GM21529 (cell line): ENCODE results near the gene C1GALT1.

ENCODE experiments used
- ATAC-seq: cut with Tn5 transposase; IDR thresholded peaks from one replicate; pipeline ENCODE4 v1.9.1; 2021; ENCODE audit not compliant: unreplicated experiment

C1GALT1 gene

DNA sequence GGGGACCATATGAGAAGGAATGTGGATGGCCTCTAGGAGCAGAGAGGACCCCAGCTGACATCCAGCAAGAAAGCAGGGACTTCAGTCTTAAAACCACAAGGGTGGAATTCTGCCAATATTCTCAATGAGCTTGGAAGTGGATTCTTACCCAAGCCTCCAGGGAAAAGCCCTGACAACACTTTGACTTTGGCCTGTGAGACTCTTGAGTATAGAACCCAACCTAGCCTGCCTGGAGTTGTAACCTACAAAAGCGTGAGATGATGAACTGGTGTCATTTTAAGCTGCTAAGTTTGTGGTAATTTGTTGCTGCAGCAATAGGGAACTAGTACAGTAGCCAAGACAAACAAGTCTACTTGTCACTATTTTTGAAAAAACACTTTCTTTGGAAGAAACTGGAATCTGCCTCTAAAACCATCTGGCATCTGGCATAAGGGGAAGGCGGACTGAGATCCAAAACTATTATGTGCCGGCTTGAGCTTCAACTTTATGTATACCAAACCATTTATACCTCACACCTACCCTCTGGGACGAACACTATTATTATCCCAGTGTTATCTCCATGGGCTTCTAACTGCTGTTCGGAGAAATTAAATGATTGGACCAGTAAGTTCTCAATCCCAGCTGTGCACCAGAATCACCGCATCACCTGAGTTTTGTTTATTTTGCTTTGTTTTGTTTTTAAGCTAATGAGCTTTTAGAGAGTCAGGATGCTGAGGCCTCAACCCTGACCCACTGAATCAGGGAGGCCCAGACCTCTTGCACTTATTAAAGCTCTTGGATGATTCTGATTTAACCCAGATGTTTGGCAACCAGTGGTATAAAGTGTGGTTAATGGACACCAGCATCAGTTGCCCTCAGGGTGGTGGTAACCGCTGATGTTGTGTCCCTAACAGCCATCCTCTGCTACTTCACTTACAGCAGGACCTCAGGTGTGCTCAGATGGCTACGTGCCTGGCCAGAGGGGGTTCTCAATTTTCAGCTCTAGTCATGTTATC is 83.0 kb downstream of the C1GALT1 start:
- no peak for ATAC-seq

DNA sequence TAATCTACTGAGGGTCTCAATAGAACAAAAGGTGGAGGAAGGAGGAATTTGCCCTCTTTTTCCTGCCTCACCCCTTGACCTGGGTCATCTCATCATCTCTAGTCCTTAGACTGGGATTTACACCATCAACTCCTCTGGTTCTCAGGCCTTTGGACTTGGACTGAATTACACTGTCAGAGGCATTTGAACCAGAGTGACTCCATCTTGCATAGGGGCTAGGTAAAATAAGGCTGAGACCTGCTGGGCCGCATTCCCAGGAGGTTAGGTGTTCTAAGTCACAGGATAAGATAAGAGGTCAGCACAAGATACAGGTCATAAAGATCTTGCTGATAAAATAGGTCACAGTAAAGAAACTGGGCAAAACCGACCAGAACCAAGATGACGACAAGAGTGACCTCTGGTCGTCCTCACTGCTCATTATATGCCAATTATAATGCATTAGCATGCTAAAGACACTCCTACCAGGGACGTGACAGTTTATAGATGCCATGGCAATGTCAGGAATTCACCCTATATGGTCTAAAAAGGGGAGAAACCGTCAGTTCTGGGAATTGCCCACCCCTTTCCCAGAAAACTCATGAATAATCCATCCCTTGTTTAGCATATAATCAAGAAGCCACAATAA is 84.0 kb downstream of the C1GALT1 start:
- no peak for ATAC-seq

DNA sequence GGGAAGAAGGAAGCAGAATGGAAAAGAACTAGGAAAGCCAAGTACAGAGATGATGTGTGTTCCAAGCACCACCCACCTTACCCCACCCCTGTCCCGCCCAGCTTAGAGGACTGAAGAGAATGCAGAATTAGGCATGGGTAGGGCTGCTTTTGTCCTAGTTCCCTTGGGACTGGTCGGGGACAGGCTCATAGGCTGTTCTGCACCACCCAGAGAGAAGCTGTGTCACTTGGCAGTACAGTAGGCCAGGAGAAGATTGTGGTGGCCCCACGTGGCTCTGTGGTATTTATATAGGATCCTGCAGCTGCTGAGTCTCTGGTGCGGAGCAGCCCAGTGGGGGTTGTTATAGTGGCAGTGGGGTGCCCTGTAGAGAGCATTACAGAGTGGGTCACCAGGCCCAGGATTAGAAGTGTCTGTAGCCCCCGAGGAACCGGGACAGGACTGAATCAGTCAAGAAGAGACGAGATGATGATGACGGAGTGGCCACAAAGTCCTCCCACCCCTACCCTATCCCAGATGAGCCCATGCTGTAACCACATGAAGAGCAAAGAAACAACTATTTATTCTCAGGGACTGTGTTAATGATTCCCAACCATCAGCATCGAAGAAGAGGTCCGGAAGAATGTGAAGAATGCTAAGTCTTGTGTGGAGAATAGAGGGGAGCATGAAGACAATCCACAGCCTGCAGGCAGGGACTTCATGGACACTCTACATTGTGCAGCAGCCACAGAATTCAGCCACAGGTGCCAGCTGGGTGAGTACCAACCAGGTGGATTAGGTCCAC is 88.9 kb downstream of the C1GALT1 start:
- ATAC-seq = no peak

DNA sequence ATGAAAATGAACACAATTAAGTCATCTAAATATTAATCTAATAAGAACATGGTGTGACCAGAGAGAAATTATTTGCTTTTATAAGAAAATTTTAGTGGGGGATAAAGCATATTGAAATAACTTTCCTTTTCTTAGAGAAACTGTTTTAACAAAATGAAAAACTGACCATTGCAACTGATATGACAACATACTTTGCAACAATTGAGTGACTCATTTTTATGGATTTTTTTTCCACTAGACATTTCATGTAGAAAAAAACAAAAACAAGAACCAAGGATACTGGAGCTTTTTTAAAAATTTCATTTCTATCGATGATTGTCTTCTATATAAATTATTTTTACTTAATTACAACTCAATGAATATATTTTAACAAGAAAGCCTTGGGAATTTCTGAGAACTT is 90.0 kb downstream of the C1GALT1 start:
- ATAC-seq = no peak

DNA sequence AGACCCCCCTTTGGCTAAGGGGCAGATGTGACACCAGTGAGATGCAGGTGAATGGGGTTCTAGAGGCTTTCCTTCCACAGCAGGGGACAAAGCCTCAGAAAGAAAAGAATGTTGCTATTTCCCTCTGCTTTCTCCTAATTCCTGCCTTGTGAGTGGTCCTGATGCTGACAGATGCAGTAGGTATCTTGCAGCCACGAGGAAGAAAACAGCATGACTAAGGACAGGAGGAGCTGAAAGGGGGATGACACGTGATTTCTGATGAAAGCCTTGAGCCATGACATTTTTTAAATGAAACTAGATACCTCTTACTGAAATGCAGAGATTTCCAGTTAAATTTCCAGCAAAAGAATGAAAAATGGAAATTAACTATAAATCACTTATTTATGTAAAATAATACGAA is 92.4 kb downstream of the C1GALT1 start:
- ATAC-seq = no peak

DNA sequence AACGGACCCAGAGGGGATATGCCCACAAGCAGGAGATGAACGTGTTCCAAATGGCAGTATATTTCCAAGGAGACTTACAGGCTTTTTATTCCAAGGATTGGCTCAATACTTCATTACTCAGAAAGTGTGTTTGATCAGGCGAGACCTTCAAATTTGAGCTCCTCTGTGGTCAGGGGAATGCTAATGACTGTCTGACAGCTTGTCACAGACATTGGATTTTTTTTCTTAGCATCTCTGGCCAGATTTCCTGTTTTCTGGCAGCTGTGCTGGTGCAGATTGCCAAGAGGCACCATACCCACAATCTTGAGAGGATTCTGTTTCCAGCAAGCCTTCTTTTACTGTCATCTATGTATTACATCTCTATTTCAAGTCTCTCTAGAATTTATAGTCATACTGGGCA is 93.8 kb downstream of the C1GALT1 start:
- no peak for ATAC-seq

DNA sequence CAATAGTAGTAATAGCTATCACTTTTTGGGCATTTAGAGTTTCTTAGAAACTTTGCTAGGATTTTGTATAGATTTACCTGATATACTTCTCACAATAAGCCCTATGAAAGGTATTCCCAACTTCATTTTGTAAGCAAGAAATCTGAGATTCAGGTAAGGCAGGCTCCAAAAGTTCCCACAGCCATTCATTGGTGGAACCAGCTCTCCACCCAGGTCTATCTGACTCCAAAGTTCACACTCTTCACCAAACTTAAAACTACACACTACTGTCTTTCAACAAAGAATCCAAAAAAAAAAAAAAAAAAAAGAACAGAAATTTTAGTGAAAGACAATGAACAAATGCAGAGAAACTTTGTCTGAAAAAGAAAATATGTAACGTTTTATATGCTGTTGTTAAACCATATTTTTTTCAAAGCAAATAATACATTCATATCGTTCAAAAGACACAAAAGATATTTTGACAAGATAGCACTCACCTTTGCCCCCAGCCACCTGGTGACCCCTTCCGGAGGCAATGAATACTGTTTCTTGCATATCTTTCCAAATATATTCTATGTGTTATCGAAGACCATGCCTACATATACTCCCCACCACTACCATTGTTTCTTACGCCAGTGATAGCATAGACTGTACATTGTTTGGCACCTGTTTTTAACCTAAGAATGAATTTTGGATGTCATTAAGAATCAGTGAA is 108.2 kb downstream of the C1GALT1 start:
- ATAC-seq = no peak

DNA sequence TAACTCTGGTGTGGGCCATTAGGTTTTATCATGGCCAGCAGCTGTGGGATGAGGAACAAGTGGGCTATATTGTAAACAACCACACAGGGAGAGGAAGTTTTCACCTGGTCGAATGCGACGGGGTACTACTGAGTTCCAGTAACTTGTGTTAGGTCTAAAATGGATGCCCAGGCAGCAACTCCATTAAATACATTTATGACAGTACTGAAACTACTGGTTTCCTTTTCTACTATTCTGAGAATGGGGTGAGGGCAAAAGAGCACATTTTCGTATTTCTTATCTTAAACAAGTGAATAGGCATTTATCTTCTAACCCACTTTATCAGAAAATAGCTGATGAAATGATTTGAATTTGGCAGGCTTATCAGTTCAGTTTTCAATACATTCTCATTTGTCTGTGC is 109.7 kb downstream of the C1GALT1 start:
- no peak for ATAC-seq

DNA sequence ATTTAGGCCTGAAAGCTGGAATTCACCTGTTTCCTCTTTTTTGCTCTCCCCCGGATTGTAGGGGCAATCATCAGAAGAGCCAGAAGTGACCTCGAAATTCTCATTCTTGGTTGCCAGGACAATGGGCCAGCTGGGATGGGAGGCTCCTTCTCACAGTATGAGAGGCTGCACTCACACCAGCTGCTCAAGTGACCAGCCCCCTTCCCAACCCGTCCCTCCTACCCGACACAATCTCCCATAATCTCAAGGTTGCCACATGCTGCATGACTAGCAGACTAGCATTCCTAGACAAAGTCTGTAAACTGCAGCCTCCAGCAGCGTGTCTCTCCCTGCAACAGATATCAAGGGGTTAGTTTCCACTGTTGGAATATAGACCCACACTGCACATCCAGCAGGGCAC is 110.3 kb downstream of the C1GALT1 start:
- no peak for ATAC-seq

DNA sequence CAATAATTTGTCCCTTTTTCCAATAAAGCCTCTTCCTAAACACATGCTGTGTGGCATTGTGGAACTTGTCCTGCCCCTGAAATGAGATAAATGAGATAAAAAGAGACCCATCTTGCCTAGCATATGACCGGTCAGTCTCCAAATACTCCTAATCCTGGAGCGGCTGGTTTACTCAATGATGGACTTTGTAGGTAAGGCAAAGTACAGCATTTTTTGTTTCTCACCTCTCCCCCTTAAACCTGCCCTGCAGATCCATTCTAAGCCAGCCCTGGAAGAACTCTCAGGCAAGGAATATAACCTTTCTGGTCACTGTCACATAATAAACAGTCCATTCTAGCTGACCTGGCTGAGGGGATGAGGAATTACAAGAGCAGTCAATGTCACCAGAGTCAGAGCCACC is 110.7 kb downstream of the C1GALT1 start:
- ATAC-seq = no peak

DNA sequence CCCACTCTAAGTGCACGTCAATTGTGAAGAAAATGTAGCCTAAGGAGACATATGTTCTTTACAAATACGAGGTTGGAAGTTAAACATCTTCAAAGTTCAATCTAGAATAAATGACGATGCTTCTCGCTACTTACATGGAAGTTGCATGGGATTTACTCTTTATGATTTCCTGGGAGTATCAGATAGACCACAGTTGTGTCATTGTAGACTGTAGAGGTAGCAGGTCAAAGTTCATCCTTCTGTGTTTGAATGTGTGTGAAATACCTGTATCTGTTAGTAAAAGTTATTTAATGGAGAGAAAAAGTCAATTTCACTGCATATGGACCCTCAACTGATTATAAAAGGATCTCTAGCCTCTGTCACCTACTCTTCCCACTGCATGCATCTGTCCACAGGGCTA is 112.6 kb downstream of the C1GALT1 start:
- no peak for ATAC-seq
